Measurements from ENCODE around the gene OSTM1. TPM values are rescaled to one million over a fixed set of nuclear protein-coding genes. Genes with fewer than 3 reads are reported as not detected.
A peak's percentile ranks its signal among the peaks of the same experiment; 100 is the strongest.

OSTM1 gene
- total RNA-seq, 6 experiments from 2014 or later = 13.1 to 31.6 (median 19.7) TPM

DNA sequence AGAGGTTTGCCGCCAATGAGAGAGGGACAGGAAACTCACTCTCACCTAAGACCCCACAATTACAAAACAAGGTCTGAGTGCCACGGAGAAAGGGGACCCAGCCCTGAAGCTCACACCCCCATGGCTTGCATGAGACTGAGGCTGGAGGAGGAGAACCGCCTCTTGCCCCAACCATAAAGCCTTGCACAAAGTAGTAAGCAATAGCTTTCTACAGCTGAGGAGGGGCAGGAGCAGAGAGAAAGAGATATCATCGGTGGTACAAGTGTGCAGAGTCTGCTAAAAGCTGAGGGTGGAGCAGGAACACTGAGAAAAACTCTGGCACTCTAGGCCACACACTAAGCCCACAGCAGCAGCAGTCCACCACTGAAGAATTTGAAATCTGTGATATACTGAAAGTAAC, 37.7 kb downstream of the OSTM1 start:
- intact Hi-C loops (cut with DNase I) = no loop called here
- ATAC-seq (no peak), DNase-seq (no peak)
- Histone ChIP-seq H3K27me3 (no peaks in the 10 kb centered on the region), H3K4me3 (no peak overlapping the region), H3K4me1 (no peaks in the 10 kb centered on the region), H3K9me3 (no peaks in the 10 kb centered on the region), H3K27ac (no peak overlapping the region), H3K36me3 (peaks cover 0 to 13% (median 2%) of the 10 kb centered on the region in 4 donors)
- 91% methylated on average over 2 of the region's 4 CpGs for WGBS (ENCODE audit: insufficient coverage, low coverage, low lambda C conversion rate, missing lambda C conversion rate)
- TF ChIP-seq, protein P1, sequence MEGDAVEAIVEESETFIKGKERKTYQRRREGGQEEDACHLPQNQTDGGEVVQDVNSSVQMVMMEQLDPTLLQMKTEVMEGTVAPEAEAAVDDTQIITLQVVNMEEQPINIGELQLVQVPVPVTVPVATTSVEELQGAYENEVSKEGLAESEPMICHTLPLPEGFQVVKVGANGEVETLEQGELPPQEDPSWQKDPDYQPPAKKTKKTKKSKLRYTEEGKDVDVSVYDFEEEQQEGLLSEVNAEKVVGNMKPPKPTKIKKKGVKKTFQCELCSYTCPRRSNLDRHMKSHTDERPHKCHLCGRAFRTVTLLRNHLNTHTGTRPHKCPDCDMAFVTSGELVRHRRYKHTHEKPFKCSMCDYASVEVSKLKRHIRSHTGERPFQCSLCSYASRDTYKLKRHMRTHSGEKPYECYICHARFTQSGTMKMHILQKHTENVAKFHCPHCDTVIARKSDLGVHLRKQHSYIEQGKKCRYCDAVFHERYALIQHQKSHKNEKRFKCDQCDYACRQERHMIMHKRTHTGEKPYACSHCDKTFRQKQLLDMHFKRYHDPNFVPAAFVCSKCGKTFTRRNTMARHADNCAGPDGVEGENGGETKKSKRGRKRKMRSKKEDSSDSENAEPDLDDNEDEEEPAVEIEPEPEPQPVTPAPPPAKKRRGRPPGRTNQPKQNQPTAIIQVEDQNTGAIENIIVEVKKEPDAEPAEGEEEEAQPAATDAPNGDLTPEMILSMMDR (IDR thresholded peaks at IDR 0.05) = no peak

- Histone ChIP-seq H3K27me3 (no peaks in the 10 kb centered on the region), H3K27ac (no peak overlapping the region), H3K36me3 (no peaks in the 10 kb centered on the region), H3K9me3 (no peaks in the 10 kb centered on the region), H3K4me3 (no peak overlapping the region), H3K4me1 (no peaks in the 10 kb centered on the region)
- TF ChIP-seq POLR2A (IDR thresholded peaks at IDR 0.05) = no peak
- TF ChIP-seq, protein P1 (IDR thresholded peaks at IDR 0.05) = no peak
- 94% methylated on average over 3 of the region's 10 CpGs for WGBS (ENCODE audit: insufficient coverage, low coverage, low lambda C conversion rate, missing lambda C conversion rate)
- intact Hi-C loops (cut with DNase I) = no loop called here
- ATAC-seq (peak in 1 of 4 donors; percentile 20), DNase-seq (no peak)
Measured at GRCh38 chr6:108031968-108032367, 42.6 kb downstream of the OSTM1 start.

- WGBS (ENCODE audit: insufficient coverage, low coverage, low lambda C conversion rate, missing lambda C conversion rate) = 85% methylated on average over 1 of the region's 1 CpG
- Histone ChIP-seq H3K36me3 (no peaks in the 10 kb centered on the region), H3K4me3 (no peak overlapping the region), H3K4me1 (no peaks in the 10 kb centered on the region), H3K9me3 (no peaks in the 10 kb centered on the region), H3K27ac (no peak overlapping the region), H3K27me3 (no peaks in the 10 kb centered on the region)
- intact Hi-C loops (cut with DNase I) = no loop called here
- ATAC-seq (no peak), DNase-seq (no peak)
- TF ChIP-seq, protein P1 (IDR thresholded peaks at IDR 0.05) = no peak
- TF ChIP-seq POLR2A (IDR thresholded peaks at IDR 0.05) = no peak
Measured at GRCh38 chr6:108030211-108030610, 44.3 kb downstream of the OSTM1 start.

GRCh38 chr6:108029226-108029921, 45.2 kb downstream of the OSTM1 start:
- Histone ChIP-seq H3K4me1 (no peaks in the 10 kb centered on the region), H3K9me3 (no peaks in the 10 kb centered on the region), H3K36me3 (no peaks in the 10 kb centered on the region), H3K27ac (no peak overlapping the region), H3K4me3 (no peak overlapping the region), H3K27me3 (no peaks in the 10 kb centered on the region)
- TF ChIP-seq, protein P1 (IDR thresholded peaks at IDR 0.05) = no peak
- no peak for TF ChIP-seq POLR2A (IDR thresholded peaks at IDR 0.05)
- no peak for ATAC-seq
- no peak for DNase-seq
- intact Hi-C loops (cut with DNase I) = no loop called here
- 90% methylated on average over 5 of the region's 6 CpGs for WGBS (ENCODE audit: insufficient coverage, low coverage, low lambda C conversion rate, missing lambda C conversion rate)
